Ecto neural progenitor cell (in vitro differentiated cells): ENCODE measurements around the gene RASSF4.
A peak's percentile ranks its signal among the peaks of the same experiment; 100 is the strongest.

Experiments
- DNase-seq: peaks from one replicate; pipeline ENCODE4 v3.0.0-alpha.2; 2018; ENCODE audit warnings: low spot score

The RASSF4 gene

GRCh38 chr10:44962870-44963738, 3.5 kb downstream of the RASSF4 start:
- DNase-seq = peak; percentile 67

GRCh38 chr10:44963772-44964633, 4.4 kb downstream of the RASSF4 start:
- peak; percentile 87 for DNase-seq

GRCh38 chr10:44965104-44965503, 5.5 kb downstream of the RASSF4 start:
- peak; percentile 8 for DNase-seq

GRCh38 chr10:44965651-44966097, 6.1 kb downstream of the RASSF4 start:
- peak; percentile 34 for DNase-seq

- peak; percentile 8 for DNase-seq
These were observed 6.7 kb downstream of the RASSF4 start for GRCh38 chr10:44966129-44966815.

GRCh38 chr10:44966816-44967509, 7.4 kb downstream of the RASSF4 start:
- DNase-seq = no peak

GRCh38 chr10:44967616-44968015, 8.0 kb downstream of the RASSF4 start:
- no peak for DNase-seq

- no peak for DNase-seq
These were observed 8.5 kb downstream of the RASSF4 start for GRCh38 chr10:44968091-44968490.

- DNase-seq = no peak
These were observed 9.1 kb downstream of the RASSF4 start for GRCh38 chr10:44968500-44969400.

GRCh38 chr10:44969854-44970253, 10.3 kb downstream of the RASSF4 start:
- no peak for DNase-seq

GRCh38 chr10:44970812-44971395, 11.3 kb downstream of the RASSF4 start:
- DNase-seq = no peak

- no peak for DNase-seq
These were observed 11.8 kb downstream of the RASSF4 start for GRCh38 chr10:44971434-44971833.

GRCh38 chr10:44971935-44972757, 12.5 kb downstream of the RASSF4 start:
- no peak for DNase-seq

- DNase-seq = no peak
These were observed 13.3 kb downstream of the RASSF4 start for GRCh38 chr10:44972874-44973306.

GRCh38 chr10:44973323-44974081, 13.9 kb downstream of the RASSF4 start:
- no peak for DNase-seq

GRCh38 chr10:44974082-44974627, 14.6 kb downstream of the RASSF4 start:
- no peak for DNase-seq

- peak; percentile 84 for DNase-seq
These were observed 15.2 kb downstream of the RASSF4 start for GRCh38 chr10:44974628-44975430.
